GM19324 (cell line): ENCODE data around the gene TMED10.
A peak's percentile ranks its signal among the peaks of the same experiment; 100 is the strongest.
"Not testable (repeated sequence)": the region's sequence is repeated elsewhere in the genome, so short reads cannot be mapped to it uniquely, and the experiment has no call there.

Source experiments
- ATAC-seq: cut with Tn5 transposase; IDR thresholded peaks from one replicate; pipeline ENCODE4 v1.9.1; 2021; ENCODE audit warnings: mild to moderate bottlenecking, moderate library complexity; ENCODE audit not compliant: unreplicated experiment, low FRiP score

Gene TMED10

GRCh38 chr14:75196064-75196463, 19.7 kb upstream of the TMED10 start:
- no peak for ATAC-seq

- ATAC-seq = no peak
Observed at GRCh38 chr14:75191100-75191499, 14.7 kb upstream of the TMED10 start.

GRCh38 chr14:75190023-75190422, 13.6 kb upstream of the TMED10 start:
- no peak for ATAC-seq

- ATAC-seq = no peak
Observed at GRCh38 chr14:75188520-75189268, 12.3 kb upstream of the TMED10 start.

GRCh38 chr14:75188086-75188485, 11.7 kb upstream of the TMED10 start:
- no peak for ATAC-seq

- ATAC-seq = no peak
Observed at GRCh38 chr14:75186953-75187352, 10.5 kb upstream of the TMED10 start.

- ATAC-seq = no peak
Observed at GRCh38 chr14:75185251-75186040, 9.0 kb upstream of the TMED10 start.

- no peak for ATAC-seq
Observed at GRCh38 chr14:75184492-75184891, 8.1 kb upstream of the TMED10 start.

GRCh38 chr14:75184039-75184438, 7.6 kb upstream of the TMED10 start:
- no peak for ATAC-seq

- ATAC-seq = no peak
Observed at GRCh38 chr14:75183225-75183624, 6.8 kb upstream of the TMED10 start.

GRCh38 chr14:75182821-75183220, 6.4 kb upstream of the TMED10 start:
- ATAC-seq = no peak

GRCh38 chr14:75182163-75182562, 5.8 kb upstream of the TMED10 start:
- not testable (repeated sequence) for ATAC-seq

- ATAC-seq = no peak
Observed at GRCh38 chr14:75181293-75182062, 5.1 kb upstream of the TMED10 start.

GRCh38 chr14:75175677-75176141, 703 bp downstream of the TMED10 start:
- peak; percentile 6 for ATAC-seq

- no peak for ATAC-seq
Observed at GRCh38 chr14:75174066-75174465, 2.3 kb downstream of the TMED10 start.

GRCh38 chr14:75170772-75171171, 5.6 kb downstream of the TMED10 start:
- ATAC-seq = no peak

- ATAC-seq = no peak
Observed at GRCh38 chr14:75168586-75169335, 7.7 kb downstream of the TMED10 start.

- ATAC-seq = no peak
Observed at GRCh38 chr14:75167325-75167724, 9.1 kb downstream of the TMED10 start.

GRCh38 chr14:75165586-75166391, 10.6 kb downstream of the TMED10 start:
- ATAC-seq = no peak
